Mesenchymal stem cell (in vitro differentiated cells and primary cell): ENCODE results near the gene HSPB2.

Experiments used
- DNase-seq: peaks from one replicate; pipeline ENCODE4 v3.0.0-alpha.2; 2013
- H2AFZ ChIP-seq: one replicate; pipeline ENCODE4 v1.6.1; 2013; ENCODE audit warnings: low read depth, mild to moderate bottlenecking, control low read depth, inconsistent platforms, low read length, moderate library complexity
- H2AK5ac ChIP-seq: 2 replicates; pipeline ENCODE4 v1.6.1; 2013; ENCODE audit warnings: low read length, moderate library complexity, mild to moderate bottlenecking, inconsistent platforms; ENCODE audit not compliant: severe bottlenecking
- H2BK120ac ChIP-seq: one replicate; pipeline ENCODE4 v1.6.1; 2013; ENCODE audit warnings: low read depth, mild to moderate bottlenecking, inconsistent platforms, low read length, moderate library complexity
- H2BK12ac ChIP-seq, 2 experiments: one replicate each; pipeline ENCODE4 v1.6.1; 2013; ENCODE audit warnings: inconsistent platforms in 2 of 2, low read length in 2 of 2, mild to moderate bottlenecking in 2 of 2, moderate library complexity in 2 of 2, control low read depth in 1 of 2
- H2BK15ac ChIP-seq: one replicate; pipeline ENCODE4 v1.6.1; 2013; ENCODE audit warnings: mild to moderate bottlenecking, low read depth, inconsistent platforms; ENCODE audit not compliant: poor library complexity, severe bottlenecking
- H2BK5ac ChIP-seq: 2 replicates; pipeline ENCODE4 v1.6.1; 2013; ENCODE audit warnings: low read depth, mild to moderate bottlenecking, low read length, control low read depth, inconsistent platforms; ENCODE audit not compliant: poor library complexity, severe bottlenecking
- H3K14ac ChIP-seq, 2 experiments: one replicate each; pipeline ENCODE4 v1.6.1; 2013; ENCODE audit warnings: inconsistent platforms in 2 of 2, low read length in 2 of 2, control low read depth in 1 of 2, mild to moderate bottlenecking in 1 of 2, moderate library complexity in 1 of 2
- H3K18ac ChIP-seq, 2 experiments: one replicate each; pipeline ENCODE4 v1.6.1; 2013; ENCODE audit warnings: inconsistent platforms in 2 of 2, low read length in 2 of 2, control low read depth in 1 of 2, low read depth in 1 of 2, mild to moderate bottlenecking in 1 of 2
- H3K23ac ChIP-seq, 2 experiments: one replicate each; pipeline ENCODE4 v1.6.1; 2013; ENCODE audit warnings: inconsistent platforms in 2 of 2, low read length in 2 of 2, mild to moderate bottlenecking in 2 of 2, moderate library complexity in 2 of 2, control low read depth in 1 of 2
- H3K27ac ChIP-seq: 2 replicates; pipeline ENCODE4 v1.5.1; 2013; ENCODE audit warnings: mild to moderate bottlenecking, moderate library complexity, low read length, control low read depth, inconsistent platforms; ENCODE audit not compliant: poor library complexity, severe bottlenecking
- H3K27me3 ChIP-seq, 2 experiments: 2 replicates each; pipeline versions ENCODE4 v1.6.1 to v1.7.0; 2013; ENCODE audit warnings: low read length in 2 of 2, mild to moderate bottlenecking in 2 of 2, moderate library complexity in 2 of 2, control low read depth in 1 of 2, inconsistent platforms in 1 of 2; ENCODE audit not compliant: control insufficient read depth in 1 of 2, insufficient read depth in 1 of 2
- H3K36me3 ChIP-seq, 2 experiments: 2 replicates each; pipeline versions ENCODE4 v1.6.1 to v1.7.0; 2013; ENCODE audit warnings: low read length in 2 of 2, control low read depth in 1 of 2, inconsistent platforms in 1 of 2, low read depth in 1 of 2, mild to moderate bottlenecking in 1 of 2; ENCODE audit not compliant: insufficient read depth in 2 of 2, control insufficient read depth in 1 of 2
- H3K4ac ChIP-seq, 2 experiments: one replicate each; pipeline ENCODE4 v1.6.1; 2013; ENCODE audit warnings: inconsistent platforms in 2 of 2, low read length in 2 of 2, mild to moderate bottlenecking in 2 of 2, moderate library complexity in 2 of 2, control low read depth in 1 of 2, low read depth in 1 of 2
- H3K4me1 ChIP-seq: 2 replicates; pipeline ENCODE4 v1.6.1; 2013; ENCODE audit warnings: low read depth, low read length, control low read depth; ENCODE audit not compliant: control insufficient read depth, insufficient read depth
- H3K4me2 ChIP-seq: 2 replicates; pipeline ENCODE4 v1.6.1; 2013; ENCODE audit warnings: low read length, mild to moderate bottlenecking, inconsistent platforms; ENCODE audit not compliant: poor library complexity, severe bottlenecking
- H3K4me3 ChIP-seq, 2 experiments: 2 replicates each; pipeline versions ENCODE4 v1.5.1 to v1.7.0; 2013; ENCODE audit warnings: low read length in 2 of 2, mild to moderate bottlenecking in 2 of 2, control low read depth in 1 of 2, low read depth in 1 of 2; ENCODE audit not compliant: insufficient read depth in 1 of 2
- H3K79me1 ChIP-seq: replicated peaks from 2 replicates; pipeline ENCODE4 v1.6.1; 2013; ENCODE audit warnings: mild to moderate bottlenecking, control low read depth, low read length, inconsistent platforms; ENCODE audit not compliant: poor library complexity, severe bottlenecking
- H3K9ac ChIP-seq: 2 replicates; pipeline ENCODE4 v1.7.0; 2013; ENCODE audit warnings: mild to moderate bottlenecking, low read length, moderate library complexity
- H3K9me3 ChIP-seq: 2 replicates; pipeline ENCODE4 v1.7.0; 2013; ENCODE audit warnings: mild to moderate bottlenecking, low read length; ENCODE audit not compliant: control insufficient read depth
- H4K8ac ChIP-seq: one replicate; pipeline ENCODE4 v1.6.1; 2013; ENCODE audit warnings: inconsistent platforms, mild to moderate bottlenecking, low read length, moderate library complexity
- H4K91ac ChIP-seq: one replicate; pipeline ENCODE4 v1.6.1; 2013; ENCODE audit warnings: mild to moderate bottlenecking, low read length, inconsistent platforms
- WGBS: methylation state at CpG from one replicate; pipeline ENCODE4 v1.1.7; 2013; ENCODE audit warnings: mixed read lengths; 5-methylcytosine and 5-hydroxymethylcytosine counted together

HSPB2 gene

DNA sequence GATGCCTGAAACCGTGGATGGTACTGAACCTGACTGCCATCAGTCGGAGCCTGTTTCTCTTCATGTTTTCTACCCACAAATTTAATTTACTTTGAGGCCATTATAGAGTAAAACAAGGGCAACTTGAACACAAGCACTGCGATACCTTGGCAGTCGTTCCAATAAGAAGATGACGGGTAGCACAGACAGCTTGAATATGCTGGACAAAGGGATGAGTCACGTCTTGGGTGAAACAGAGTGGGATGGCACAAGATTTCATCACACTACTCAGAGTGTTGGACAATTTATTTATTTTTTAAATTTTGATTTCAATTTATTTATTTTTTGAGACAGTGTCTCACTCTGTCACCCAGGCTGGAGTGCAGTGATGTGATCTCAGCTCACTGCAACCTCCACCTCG lies 30.3 kb downstream of the HSPB2 start:
- Histone ChIP-seq H3K14ac (no peak overlapping the region), H3K4me1 (peaks cover 12% of the 10 kb centered on the region), H3K27ac (no peak overlapping the region), H3K4ac (no peak overlapping the region), H3K79me1 (peaks cover 19% of the 10 kb centered on the region), H2AFZ (no peak overlapping the region), H2BK5ac (no peak overlapping the region), H3K9me3 (no peaks in the 10 kb centered on the region), H3K9ac (no peak overlapping the region), H3K23ac (no peak overlapping the region), H4K91ac (no peak overlapping the region), H3K18ac (no peak overlapping the region), H2BK120ac (no peak overlapping the region), H3K4me2 (no peak overlapping the region), H3K36me3 (no peaks in the 10 kb centered on the region), H2BK12ac (no peak overlapping the region), H3K4me3 (no peak overlapping the region), H4K8ac (no peak overlapping the region), H2AK5ac (no peak overlapping the region), H3K27me3 (no peaks in the 10 kb centered on the region), H2BK15ac (no peak overlapping the region)
- peak; percentile 18 for DNase-seq
- WGBS = 98% methylated on average over 6 of the region's 7 CpGs

DNA sequence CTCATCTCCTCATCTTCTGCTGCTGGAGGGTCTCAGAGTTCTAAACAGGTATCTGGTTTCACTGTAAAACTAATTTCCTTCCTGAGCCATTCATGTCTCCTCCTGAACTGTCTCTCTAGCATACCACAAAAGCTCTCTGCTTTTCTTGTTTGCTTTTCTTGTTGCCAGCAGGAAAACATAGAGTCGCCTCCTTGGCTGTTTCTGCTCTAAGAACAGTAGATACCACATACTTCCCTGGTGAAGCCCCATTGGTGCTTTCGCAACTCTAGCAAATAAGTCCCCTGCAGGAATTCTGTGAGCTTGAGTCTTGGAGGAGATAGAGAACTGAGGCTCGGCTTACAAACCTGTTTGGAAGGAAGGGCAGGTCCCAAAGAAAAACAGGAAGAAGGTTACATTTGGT lies 31.6 kb downstream of the HSPB2 start:
- no peak overlapping the region for H3K23ac ChIP-seq
- H2AK5ac ChIP-seq = peak overlapping the region; percentile 77
- H3K18ac ChIP-seq = no peak overlapping the region
- no peak overlapping the region for H3K14ac ChIP-seq
- H2AFZ ChIP-seq = no peak overlapping the region
- no peak overlapping the region for H2BK5ac ChIP-seq
- H3K79me1 ChIP-seq = peaks cover 22% of the 10 kb centered on the region
- H3K36me3 ChIP-seq = no peaks in the 10 kb centered on the region
- H4K8ac ChIP-seq = no peak overlapping the region
- H2BK120ac ChIP-seq = no peak overlapping the region
- peaks cover 5% of the 10 kb centered on the region for H3K4me1 ChIP-seq
- H3K4me2 ChIP-seq = no peak overlapping the region
- H2BK15ac ChIP-seq = no peak overlapping the region
- DNase-seq = peak; percentile 91
- peak overlapping the region; percentile 32 for H3K27ac ChIP-seq
- WGBS = 73% methylated on average over 3 of the region's 3 CpGs
- no peak overlapping the region for H2BK12ac ChIP-seq
- H3K4me3 ChIP-seq = peak overlapping the region in 1 of 2 experiments; percentile 41
- no peaks in the 10 kb centered on the region for H3K9me3 ChIP-seq
- peak overlapping the region; percentile 86 for H3K9ac ChIP-seq
- no peak overlapping the region for H3K4ac ChIP-seq
- no peaks in the 10 kb centered on the region for H3K27me3 ChIP-seq
- H4K91ac ChIP-seq = no peak overlapping the region

DNA sequence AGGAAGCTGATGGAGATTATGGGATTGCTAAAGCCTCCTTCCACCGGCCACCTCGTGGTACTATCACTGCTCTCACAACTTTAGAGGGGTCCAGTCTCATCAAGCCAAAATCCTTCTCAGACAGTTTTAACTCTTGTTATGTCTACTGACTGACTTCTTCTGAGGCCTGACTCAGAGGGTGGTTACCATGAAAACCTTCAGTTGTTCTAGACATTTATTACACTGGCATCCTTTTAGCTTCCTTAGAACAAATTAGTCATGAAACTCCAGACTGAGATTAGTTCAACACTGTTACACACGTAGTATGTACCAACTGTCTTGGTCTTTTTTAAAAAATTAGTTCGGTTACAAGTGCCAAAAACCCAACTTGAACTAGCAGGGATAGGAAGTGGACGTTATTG lies 32.1 kb downstream of the HSPB2 start:
- H2BK12ac ChIP-seq = no peak overlapping the region
- H2BK120ac ChIP-seq = no peak overlapping the region
- peak; percentile 96 for DNase-seq
- no peaks in the 10 kb centered on the region for H3K36me3 ChIP-seq
- H4K8ac ChIP-seq = no peak overlapping the region
- H3K18ac ChIP-seq = no peak overlapping the region
- H3K4ac ChIP-seq = no peak overlapping the region
- no peak overlapping the region for H3K4me2 ChIP-seq
- H3K14ac ChIP-seq = no peak overlapping the region
- no peak overlapping the region for H2AFZ ChIP-seq
- H3K4me1 ChIP-seq = peaks cover 5% of the 10 kb centered on the region
- no peaks in the 10 kb centered on the region for H3K9me3 ChIP-seq
- peak overlapping the region; percentile 32 for H3K27ac ChIP-seq
- no peaks in the 10 kb centered on the region for H3K27me3 ChIP-seq
- no peak overlapping the region for H2BK5ac ChIP-seq
- H2AK5ac ChIP-seq = no peak overlapping the region
- H3K9ac ChIP-seq = peak overlapping the region; percentile 86
- H3K23ac ChIP-seq = no peak overlapping the region
- peaks cover 22% of the 10 kb centered on the region for H3K79me1 ChIP-seq
- H3K4me3 ChIP-seq = peak overlapping the region in 1 of 2 experiments; percentile 41
- H4K91ac ChIP-seq = no peak overlapping the region
- 84% methylated on average over 4 of the region's 5 CpGs for WGBS
- H2BK15ac ChIP-seq = no peak overlapping the region

DNA sequence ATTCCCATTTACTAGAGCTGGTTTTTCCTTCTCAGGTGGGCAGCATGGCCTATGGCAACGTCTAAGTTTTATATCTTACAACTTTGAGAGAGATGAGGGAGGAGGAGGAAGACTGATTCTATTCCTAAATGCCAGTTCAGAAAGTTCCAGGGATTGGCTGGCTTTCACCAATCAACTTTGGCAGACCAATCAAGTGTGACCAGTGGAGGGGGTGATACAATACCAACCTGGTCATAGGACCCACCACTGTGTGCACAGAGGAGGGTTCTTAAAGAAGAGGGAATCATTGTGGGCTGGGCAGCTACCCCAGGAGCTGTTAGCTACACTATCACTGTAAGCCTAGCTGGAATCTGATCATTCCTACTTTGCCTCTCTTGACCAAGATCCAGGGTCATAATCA lies 32.7 kb downstream of the HSPB2 start:
- peak; percentile 12 for DNase-seq
- Histone ChIP-seq H3K18ac (no peak overlapping the region), H3K4ac (peak overlapping the region in 1 of 2 experiments; percentile 55), H3K4me2 (no peak overlapping the region), H2BK5ac (no peak overlapping the region), H4K8ac (peak overlapping the region; percentile 27), H3K79me1 (peaks cover 23% of the 10 kb centered on the region), H3K23ac (no peak overlapping the region), H3K27ac (peak overlapping the region; percentile 32), H4K91ac (no peak overlapping the region), H3K4me1 (peaks cover 5% of the 10 kb centered on the region), H3K14ac (no peak overlapping the region), H2AFZ (no peak overlapping the region), H3K27me3 (no peaks in the 10 kb centered on the region), H2AK5ac (peak overlapping the region; percentile 57), H2BK120ac (no peak overlapping the region), H2BK12ac (peak overlapping the region in 1 of 2 experiments; percentile 78), H3K9ac (peak overlapping the region; percentile 86), H3K36me3 (no peaks in the 10 kb centered on the region), H2BK15ac (no peak overlapping the region), H3K9me3 (no peaks in the 10 kb centered on the region), H3K4me3 (peak overlapping the region in 1 of 2 experiments; percentile 27)
- WGBS = 64% methylated on average over 1 of the region's 1 CpG
